DMS153 treated with DMSO at 0.1 percent for 48 hours (cell line): Measurements from ENCODE around the gene ART5.
A peak's percentile ranks its signal among the peaks of the same experiment; 100 is the strongest.
"Not testable (repeated sequence)": the region's sequence is repeated elsewhere in the genome, so short reads cannot be mapped to it uniquely, and the experiment has no call there.

ENCODE experiments used
- DNase-seq: peaks from one replicate; lab custom pipeline; 2025; ENCODE audit not compliant: unreplicated experiment; lab: John Stamatoyannopoulos, UW

The ART5 gene

DNA sequence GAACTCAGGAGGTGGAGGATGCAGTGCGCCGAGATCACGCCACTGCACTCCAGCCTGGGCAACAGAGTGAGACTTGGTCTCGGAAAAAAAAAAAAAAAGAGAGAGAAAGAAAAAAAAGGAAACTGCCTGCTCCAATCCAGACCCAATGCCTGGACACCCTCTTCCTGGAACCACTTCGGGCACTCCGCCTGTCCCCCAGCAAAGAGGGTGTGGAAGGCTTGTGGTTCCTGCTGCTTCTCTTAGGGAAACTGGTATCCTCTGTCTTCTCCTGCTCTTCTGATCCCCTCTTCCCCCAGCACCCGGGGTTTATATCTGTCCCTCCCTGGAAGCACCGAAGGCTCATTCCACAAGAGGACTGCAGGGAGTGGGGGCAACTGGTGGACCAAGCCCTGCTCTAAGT is 16.5 kb upstream of the ART5 start:
- DNase-seq: no peak

GRCh38 chr11:3657331-3657730 is 15.5 kb upstream of the ART5 start:
- DNase-seq: not testable (repeated sequence)

DNA sequence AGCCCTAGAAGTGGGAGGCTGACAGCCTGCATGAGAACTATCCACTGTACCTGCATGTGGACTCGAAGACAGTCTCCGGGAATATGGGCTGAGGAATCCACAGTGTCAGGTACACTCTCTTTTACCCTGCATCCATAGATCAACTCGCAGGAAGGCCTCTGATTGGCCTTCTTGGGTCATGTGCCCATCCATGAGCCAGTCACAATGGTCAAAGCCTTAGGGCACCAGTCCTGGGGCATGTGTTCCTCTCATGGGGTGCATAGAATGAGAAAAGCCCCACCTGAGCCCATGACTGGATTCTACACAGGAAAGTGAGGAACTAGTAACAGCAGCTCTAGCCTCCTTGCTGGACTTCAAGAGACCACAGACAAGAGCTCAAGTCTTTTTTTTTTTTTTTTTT is 13.8 kb upstream of the ART5 start:
- DNase-seq: no peak

DNA sequence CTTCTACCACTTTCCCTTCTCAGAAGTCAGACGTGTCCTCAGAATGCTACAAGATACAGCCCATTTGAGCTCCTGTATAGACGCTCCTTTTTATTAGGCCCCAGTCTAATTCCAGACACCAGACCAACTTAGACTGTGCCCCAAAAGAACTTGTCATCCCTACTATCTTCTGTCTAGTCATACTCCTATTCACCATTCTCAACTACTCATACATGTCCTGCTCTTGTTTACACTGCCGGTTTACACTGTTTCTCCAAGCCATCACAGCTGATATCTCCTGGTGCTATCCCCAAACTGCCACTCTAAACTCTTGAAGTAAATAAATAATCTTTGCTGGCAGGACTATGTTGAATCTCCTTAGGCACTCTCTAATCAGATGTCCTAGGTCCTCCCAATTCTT is 10.7 kb upstream of the ART5 start:
- not testable (repeated sequence) for DNase-seq

DNA sequence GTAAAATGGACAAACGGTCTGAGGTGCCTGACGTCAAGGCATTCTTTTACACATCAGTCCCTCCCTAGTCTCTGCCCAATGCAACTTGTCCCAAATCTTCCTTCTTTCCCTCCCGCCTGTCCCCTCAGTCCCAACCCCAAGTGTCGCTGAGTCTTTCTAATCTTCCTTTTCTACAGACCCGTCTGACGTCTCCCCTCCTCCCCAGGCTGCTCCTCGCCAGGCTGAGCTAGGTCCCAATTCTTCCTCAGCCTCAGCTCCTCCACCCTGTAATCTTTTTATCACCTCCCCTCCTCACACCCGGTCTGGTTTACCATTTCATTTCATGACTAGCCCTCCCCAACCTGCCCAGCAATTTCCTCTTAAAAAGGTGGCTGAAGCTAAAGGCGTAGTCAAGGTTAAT is 7.6 kb upstream of the ART5 start:
- not testable (repeated sequence) for DNase-seq

DNA sequence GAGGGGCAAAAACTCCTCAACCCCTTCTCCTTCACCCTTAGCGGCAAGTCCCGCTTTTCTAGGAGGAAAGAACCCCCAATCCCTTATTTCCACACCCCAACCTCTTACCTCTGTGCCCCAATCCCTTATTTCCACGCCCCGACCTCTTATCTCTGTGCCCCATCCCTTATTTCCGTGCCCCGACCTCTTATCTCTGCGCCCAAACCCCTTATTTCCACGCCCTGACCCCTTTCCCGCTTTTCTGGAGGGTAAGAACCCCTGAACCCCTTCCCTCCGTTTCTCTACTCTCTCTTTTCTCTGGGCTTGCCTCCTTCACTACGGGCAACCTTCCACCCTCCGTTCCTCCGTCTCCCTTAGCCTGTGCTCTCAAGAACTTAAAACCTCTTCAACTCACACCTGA is 7.1 kb upstream of the ART5 start:
- DNase-seq: not testable (repeated sequence)

DNA sequence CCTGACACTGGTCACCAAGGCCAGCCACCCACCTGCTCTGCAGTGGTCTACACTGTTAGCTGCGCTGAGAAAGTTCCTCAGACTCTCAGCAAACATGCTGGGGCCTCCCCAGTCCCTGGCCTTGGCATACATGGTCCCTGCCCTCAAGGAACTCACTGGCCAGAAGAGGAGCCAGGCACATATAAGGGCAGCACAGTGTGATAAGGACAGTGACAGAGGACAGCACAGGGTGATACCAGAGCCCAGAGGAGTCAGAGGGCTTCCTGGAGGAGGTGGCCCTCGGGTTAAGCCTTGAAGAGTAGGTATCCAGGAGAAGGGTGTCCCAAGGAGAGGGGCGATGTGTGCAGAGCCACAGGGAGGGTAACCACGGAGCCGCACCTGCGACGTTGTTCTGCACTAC is 3.8 kb upstream of the ART5 start:
- no peak for DNase-seq

- no peak for DNase-seq
These were observed 3.0 kb upstream of the ART5 start, which contains the start of gene ART1 for GRCh38 chr11:3644817-3645235. TSS of gene ART1 (plus strand) at chr11:3645128. CDS start at chr11:3659214, 14,086 bp downstream.

DNA sequence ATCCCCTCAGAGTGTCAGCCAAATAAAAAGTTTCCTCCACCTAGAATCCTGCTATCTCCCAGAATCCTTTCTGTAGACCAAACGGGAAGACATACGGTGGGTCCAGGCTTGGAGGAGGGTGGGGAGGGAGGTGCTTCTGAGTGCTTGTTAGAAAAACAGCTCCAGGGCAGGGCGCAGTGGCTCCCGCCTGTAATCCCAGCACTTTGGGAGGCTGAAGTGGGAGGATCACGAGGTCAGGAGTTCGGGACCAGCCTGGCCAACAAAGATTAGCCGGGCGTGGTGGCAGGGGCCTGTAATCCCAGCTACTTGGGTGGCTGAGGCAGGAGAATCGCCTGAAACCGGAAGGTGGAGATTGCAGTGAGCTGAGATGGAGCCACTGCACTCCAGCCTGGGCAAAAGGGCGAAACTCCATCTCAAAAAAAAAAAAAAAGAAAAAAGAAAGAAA is 1.3 kb upstream of the ART5 start:
- not testable (repeated sequence) for DNase-seq

DNA sequence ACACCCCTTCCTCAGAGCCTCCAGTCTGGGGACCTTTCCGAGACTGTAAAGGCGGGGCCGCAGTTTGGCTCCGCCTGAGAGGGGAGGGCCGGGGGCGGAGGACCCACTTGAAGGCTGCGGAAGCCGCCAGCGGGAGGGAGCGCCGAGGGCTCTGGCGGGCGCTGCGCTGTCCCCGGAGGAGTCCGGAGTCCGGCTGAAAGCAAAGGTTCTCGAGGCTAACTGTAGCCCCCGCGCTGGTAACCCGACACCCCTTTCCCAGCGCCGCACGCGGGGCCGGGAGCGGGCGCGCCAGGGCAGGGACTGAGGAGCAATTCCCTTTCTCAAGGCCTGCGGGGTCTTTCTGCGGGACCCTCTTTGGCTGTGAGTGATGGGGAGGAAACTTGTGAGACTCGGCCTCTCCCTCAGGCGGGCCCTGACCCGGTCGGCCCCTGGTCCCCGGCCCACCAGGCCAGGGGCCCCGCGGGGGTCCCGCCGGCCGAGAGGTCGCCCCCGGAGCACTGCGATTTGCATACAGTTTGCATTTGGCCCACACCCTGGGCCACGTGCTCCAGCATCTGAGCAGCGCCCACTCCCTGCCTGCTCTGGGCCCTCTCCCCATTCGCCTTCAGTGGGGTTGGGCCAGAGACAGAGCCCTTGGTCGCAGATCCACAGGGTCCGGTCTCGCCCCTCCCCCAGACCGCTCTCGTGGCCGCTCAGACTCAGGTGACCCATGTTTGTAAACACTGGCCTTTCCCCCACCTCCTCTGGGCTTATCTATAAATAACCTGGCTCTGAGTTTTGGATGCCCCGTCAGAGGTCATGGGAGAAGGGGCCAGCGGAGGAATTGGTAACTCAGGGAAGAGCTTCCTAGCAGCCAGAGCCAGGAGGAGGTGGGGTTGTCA is 519 bp upstream of the ART5 start:
- peak; percentile 68 for DNase-seq

DNA sequence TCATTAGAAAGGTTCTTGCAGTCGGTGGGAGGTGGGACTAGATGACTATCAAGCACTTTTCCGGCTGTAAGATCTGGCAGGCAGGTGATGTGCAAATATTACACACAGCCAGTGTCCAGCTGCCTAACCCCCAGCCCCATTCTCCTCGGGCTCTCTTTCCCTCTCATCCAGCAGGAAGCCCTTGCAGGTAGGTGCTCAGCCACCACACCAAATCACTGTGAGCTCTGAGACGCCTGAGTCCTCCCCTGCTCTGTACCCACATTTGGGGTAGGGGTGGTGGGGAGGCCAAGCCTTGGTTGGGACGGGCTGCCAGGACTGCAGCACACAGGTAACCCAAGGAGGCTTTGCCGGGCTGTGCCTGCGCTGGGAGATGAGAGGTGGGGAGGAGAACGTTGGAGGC is 601 bp downstream of the ART5 start:
- DNase-seq: no peak

DNA sequence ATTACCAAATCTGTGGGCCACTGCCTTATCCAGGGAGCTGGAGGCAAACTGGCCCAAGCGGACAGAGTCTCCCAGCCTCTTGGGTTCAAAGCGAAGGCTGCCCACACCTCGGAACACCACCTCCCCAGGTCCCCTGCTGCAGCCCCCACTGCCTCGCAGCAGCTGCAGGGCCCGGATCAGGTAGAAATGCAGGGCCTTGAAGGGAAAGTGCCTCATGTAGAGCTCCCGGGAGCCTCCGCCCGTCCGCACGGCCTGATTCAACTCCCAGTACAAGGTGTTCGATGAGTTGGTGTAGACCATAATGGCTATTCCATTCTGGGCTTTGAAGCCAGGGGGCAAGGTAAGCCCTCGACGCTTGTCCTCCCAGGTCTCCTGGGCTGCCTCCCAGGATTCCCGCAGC is 2.0 kb downstream of the ART5 start:
- no peak for DNase-seq

DNA sequence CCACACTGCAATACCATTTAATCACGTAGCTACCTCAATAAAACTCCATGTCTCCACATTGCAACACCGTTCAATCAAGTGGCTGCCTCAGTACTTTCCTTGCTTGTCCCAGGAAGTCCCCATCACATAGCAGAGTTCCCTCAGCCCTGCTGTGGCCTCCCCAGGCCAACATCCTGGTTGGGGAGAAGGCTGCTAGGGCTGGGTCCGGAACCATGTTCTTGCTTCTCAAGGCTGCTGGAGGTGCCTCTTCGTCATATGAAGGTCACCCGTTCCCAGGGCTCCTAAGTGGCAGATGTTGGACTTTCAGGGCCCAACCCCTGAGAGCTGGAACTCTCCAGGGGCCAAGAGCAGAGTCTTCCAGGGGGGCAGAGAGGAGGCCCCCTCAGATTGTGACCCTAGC is 3.3 kb downstream of the ART5 start:
- no peak for DNase-seq

- DNase-seq: no peak
These were observed 4.6 kb downstream of the ART5 start for GRCh38 chr11:3637201-3637600.

GRCh38 chr11:3635641-3636375 is 6.0 kb downstream of the ART5 start:
- DNase-seq: no peak

GRCh38 chr11:3632070-3632660 is 9.6 kb downstream of the ART5 start:
- no peak for DNase-seq

GRCh38 chr11:3631331-3631730 is 10.5 kb downstream of the ART5 start:
- no peak for DNase-seq

DNA sequence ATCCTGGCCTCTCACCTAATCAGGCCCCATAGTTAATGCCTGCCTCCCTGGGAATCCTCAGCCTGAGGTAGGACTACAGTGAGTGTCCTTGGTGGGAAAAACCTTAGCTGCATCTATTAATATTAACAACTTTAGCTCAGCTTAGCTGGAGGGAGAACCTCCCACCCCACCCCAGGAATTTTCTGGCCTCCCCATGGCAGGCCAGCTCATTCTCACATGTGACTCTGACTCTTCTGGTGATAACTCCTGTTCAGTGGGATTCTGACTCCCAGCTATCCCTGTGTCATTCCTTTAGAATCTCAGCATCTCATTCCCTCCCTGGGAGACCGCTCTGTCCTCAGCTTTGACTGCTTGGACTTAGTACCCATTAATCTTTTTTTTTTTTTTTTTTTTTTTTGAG is 14.5 kb downstream of the ART5 start:
- DNase-seq: no peak

DNA sequence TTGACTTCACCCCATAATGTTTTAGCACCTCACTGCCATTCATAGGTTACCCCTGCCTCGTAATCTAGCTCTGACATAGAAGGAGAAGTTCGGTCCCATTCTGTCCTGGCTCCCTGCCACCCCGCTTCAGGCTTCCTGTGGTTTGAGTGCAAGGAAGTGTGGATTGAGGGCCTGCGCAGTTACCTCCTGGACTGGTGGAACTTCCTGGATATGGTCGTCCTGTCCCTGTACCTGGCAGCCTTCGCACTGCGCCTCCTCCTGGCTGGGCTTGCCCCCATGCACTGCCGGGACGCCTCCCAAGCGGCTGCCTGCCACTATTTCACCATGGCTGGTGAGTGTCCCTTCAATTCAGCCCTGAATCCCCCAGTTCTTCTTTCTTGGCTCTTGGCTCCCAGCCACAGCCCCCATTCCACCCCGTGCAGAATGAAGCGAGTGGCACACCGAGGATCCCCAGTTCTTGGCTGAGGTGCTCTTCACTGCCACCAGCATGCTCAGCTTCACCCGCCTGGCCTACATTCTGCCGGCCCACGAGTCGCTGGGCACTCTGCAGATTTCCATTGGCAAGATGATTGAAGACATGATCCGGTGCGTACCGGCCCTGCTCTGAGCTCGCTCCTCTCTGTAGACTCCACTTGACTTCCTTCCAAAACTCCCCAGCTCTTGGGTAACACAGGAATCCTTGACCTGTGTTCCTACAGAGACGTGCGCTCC is 15.4 kb downstream of the ART5 start:
- no peak for DNase-seq

GRCh38 chr11:3623767-3624458 is 17.9 kb downstream of the ART5 start:
- no peak for DNase-seq

GRCh38 chr11:3623121-3623520 is 18.7 kb downstream of the ART5 start:
- DNase-seq: no peak
